Activated CD8-positive, alpha-beta memory T cell treated with anti-CD3 and anti-CD28 coated beads for 1 hour (primary cell): ENCODE measurements around the gene OR4F15.
"Not testable (repeated sequence)": the region's sequence is repeated elsewhere in the genome, so short reads cannot be mapped to it uniquely, and the experiment has no call there.

Experiments
- DNase-seq, 2 donors: peaks; one replicate each; pipeline ENCODE4 v3.0.0-alpha.2; 2020; ENCODE audit warnings: low read depth in 1 of 2; ENCODE audit errors: extremely low read depth in 1 of 2

The OR4F15 gene, protein sequence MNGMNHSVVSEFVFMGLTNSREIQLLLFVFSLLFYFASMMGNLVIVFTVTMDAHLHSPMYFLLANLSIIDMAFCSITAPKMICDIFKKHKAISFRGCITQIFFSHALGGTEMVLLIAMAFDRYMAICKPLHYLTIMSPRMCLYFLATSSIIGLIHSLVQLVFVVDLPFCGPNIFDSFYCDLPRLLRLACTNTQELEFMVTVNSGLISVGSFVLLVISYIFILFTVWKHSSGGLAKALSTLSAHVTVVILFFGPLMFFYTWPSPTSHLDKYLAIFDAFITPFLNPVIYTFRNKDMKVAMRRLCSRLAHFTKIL

DNA sequence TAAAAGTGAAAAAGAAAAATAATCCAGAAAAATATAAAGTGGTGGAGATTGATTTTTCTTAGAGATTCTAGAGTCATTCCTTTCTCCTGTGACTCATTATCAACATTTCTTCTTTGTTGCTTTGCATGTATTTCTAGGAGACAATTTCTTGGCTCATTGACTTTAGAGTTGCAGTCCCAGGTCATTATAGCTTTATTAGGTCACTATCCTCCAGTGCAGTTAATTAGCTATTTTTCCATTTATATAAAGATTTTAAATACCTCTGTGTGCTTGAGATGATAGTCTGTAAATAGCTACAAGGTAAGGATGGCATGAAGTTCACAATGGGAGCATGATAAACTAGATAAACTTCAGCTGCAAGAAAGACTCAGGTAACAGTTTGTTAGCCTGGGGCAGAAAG is at the start of gene OR4F15:
Gene OR4F15 (plus strand): TSS at position 301 of the 400 bp plus-strand sequence. CDS start 5,985 bp downstream, outside the sequence.
- DNase-seq, result no peak

DNA sequence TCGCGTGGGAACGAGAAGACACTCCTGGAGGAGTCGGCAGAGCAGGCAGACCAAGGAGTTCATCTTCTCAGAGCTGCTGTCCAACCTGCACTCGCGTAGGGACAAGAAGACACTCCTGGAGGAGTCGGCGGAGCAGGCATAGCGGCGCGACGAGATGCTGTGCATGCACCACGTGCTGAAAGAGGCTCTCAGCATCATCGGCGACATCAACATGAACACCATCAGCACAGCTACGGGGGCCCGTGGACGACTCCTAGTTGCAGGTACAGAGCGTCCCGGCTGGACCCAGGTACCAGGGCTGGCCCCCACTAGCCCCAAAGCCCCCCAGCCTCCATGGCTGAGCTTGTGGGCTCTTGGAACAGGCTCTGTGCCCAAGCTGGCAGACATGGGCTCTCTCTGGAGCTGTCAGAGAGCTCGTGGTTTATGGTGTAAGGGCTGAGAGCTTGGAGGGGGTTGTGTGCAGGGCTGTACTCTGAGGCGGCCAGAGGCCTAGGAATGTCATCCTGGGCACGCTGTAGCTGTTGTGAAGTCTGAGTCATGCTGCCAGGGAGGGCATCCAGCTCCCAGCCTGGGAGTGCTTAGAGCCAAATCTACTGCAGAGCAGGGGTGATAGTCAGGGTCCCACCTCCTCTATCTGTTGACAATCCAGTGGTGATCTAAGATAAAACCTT is 47.2 kb upstream of the OR4F15 start:
- not testable (repeated sequence) for DNase-seq

DNA sequence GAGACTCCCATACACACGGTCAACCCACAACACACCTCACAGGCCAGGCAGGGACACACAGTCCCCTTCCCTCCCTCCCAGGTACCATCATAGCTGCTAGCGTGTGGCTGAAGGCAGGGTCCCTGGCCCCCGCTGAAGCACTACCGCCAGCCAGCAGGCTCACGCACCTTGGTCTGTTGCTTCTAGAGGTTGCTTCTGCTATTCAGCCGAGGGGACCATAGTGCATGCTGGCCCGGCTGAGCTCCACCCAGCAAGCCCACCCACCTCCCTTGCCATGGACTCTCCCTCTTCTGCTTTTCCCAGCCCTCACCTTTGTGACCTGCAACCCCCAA is 46.7 kb upstream of the OR4F15 start:
- DNase-seq, result not testable (repeated sequence)

DNA sequence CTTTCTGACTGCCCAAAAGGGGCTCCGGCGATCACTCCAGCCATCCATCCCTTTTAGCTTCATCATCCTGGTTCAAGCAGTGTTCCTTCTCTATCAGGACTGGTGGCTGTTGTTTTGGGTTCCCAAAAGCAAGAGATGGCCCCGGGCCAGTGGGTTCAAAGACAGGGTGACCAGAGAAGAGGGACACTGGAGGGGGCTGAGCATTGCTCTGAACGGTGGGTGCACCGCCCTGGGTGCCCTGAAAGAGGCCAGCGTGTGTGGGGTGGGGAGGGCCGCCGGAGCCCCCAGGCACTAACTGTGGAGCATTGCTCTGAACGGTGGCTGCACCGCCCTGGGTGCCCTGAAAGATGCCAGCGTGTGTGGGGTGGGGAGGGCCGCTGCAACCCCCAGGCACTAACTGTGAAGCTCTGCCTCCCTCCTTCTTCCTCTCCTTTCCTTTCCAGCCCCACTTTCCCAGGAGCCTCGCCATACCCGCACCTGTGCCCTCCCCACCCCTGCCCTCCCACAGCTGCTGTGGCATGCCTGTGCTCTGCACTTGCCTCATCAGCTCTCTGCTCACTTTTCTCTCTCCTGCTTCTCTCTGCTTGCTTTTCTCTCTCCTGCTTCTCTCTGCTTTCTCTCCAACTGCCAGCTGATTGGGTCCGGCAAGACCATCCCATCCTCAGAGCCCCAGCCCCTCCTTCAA is 46.1 kb upstream of the OR4F15 start:
- no peak for DNase-seq

DNA sequence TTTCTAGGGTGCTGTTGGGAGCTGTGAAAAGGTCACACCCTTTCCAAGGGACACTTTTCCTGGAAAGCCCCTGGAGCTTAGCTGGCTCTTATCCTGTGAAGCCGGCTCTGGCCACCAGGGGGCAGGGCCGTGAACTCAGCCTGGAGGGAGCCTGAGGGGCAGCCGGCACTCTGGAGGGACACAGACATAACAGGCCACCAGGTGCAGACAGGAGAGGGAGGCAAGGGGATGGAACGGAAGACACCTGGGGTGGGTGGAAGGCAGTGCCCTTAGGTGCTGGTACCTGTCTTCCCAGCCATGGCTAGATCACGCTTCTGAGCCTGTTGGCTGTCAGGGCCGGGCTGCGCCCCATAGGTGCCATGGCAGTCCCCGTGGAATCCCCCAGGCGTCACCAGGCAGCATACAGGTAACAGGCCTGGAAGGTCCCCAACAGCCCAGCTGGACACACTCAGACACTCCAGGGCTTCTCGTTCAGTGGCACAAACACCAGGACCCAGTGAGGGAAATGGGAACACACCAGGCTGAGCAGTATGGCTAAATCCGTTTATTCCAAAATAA is 44.8 kb upstream of the OR4F15 start:
- not testable (repeated sequence) for DNase-seq

DNA sequence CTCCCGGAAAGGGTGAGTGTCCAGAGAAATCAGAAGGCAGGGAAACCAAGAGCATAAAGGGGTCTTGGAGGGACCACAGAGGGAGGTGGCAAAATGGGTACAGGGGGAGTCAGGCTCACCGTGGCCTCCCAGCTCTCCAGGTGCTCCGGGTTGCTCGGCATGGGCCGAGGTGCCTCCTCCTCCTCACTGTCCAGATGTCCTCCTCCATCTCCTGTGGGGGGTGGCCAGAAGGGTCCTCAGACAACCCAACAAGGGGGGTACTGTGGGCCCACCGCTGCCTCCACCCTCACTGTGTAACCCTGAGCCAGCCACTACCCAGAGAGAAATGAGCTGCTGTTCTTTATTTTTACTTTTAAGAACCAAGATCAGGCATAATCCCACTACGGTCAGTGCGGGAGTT is 39.1 kb upstream of the OR4F15 start:
- no peak for DNase-seq

DNA sequence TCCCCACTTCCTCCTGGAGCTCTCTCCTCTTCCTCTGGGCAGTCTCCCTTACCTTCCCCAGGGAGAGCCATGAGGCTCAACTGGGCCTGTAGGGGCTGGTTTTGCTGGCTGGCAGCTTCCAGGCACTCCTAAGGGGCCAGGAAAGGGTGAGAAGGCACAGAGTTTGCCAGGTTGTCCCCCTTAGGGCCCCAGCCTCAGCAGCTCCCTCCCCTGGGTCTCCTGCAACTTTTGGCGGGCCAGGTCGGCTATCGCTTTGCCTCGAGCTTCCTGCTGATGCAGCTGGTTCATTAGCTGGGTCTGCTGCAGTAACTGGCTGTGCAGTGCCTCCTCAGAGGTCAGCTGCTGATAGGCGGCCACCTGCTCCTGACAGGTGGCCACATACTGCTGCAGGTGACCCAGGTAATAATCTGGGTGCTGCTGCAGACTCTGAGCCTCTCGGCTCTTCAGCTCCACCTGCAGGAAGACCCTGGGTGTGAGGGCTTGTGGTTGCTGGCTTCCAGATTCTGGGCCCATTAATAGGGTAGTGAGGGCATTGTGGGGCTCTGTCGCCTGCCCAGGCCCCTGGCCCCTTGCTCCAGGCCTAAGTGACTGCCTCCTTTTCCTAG is 38.4 kb upstream of the OR4F15 start:
- no peak for DNase-seq

DNA sequence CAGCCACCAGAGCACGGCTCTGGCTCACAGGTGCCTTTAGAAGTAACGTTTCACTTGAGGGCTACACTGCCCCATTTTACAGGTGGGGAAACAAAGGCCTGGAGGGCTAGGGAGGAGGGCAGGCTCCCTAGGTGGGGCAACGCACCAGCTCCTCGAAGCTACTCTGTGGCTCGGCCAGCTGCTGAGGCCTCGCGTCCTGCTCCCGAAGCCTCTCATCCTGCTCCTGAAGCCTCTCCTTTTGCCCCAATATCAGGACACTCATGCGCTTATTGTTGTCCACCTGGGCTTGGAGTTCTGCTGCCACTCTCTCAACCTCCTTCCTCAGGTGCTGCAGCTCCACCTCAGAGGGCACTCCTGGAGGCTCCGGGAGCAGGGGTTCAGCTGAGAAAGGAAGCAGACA is 36.9 kb upstream of the OR4F15 start:
- DNase-seq, result no peak

DNA sequence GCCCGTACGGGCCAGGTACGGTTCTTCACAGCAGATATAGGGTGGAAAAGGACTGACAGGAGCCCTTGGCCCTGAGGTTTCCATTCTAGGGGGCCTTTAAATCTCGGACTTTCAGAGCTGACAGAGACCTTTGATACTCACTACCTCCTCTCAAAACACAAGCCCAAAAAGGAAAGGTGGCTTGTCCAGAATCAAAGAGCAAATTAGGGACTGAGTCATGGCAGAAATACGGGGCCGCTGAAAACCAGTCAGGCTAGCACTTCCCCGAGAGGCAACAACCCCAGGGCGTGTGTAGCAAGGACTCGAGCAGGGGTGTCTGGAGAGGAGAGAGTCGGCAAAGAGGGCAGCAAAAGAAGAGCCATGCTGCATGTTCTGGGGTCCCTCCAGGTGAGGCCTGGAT is 33.4 kb upstream of the OR4F15 start:
- DNase-seq, result not testable (repeated sequence)

DNA sequence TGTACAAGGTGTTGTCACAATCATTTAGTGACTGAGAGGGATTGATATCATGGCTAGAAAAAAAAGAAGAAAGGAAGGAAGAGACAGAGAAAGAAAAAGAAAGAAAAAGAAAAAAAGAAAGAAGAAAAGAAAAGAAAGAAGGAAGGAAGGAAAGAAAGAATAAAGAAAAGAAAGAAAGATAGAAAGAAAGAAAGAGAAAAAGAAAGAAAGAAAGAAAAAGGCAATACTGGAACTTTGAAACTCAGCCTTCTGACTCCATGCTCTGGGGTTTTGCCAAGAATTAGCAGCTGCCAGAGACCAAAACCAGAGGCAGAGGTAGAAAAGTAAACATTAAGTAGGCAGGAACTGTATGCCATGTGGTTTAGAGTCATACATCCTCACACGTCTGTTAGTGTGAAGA is 31.8 kb upstream of the OR4F15 start:
- DNase-seq, result not testable (repeated sequence)

DNA sequence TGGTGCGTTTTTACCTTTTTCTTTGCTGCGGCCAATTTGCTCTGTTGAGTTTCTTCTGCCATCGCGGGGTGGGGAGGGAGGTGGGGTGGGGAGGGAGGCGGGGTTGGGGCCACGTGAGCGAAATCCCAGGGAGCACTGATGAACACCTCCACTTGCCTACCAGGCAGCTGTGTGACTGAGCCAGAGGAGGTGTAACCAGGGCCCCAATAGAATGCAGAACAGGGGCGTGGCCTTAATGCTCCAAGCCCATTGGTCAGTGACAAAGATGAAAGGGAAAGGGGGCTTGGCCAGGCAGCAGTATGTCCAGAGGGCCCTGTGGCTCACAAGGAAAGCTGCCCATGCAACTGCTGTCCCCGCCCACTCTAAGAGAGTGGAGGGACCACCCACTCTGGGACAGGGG is 30.1 kb upstream of the OR4F15 start:
- DNase-seq, result no peak

DNA sequence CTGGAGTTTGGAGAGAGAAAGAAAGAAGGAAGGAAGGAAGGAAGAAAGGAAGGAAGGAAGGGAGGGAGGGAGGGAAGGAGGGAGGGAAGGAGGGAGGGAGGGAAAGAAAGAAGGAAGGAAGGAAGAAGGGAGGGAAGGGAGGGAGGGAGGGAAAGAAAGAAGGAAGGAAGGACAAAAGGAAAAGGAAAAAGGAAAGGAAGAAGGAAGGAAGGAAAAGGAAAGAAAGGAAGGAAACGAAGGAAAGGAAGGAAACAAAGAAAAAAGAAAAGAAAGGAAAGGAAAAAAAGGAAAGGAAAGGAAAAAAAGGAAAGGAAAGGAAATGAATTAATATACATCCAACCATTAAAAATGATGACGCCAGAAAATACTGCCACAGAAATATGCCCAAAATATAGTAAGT is 27.4 kb upstream of the OR4F15 start:
- DNase-seq, result no peak

DNA sequence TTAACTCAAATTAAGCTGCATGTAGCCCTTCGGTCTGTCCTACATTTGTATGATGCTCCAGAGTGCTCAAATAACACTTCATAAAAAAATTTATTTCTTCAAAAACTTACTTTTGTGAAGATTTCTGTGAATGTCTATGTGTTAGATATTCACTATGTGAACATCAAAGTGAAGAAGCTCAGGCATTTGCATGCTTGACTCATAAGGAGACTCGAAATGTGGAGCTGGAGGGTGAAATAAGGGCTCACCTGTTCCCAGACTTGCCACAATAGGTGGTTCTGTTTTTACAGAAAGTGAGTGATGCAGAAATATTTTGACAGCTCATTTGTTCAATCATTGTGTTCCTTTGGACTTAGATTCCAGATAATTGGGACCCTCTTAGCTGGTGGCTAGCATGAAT is 25.6 kb upstream of the OR4F15 start:
- DNase-seq, result not testable (repeated sequence)

DNA sequence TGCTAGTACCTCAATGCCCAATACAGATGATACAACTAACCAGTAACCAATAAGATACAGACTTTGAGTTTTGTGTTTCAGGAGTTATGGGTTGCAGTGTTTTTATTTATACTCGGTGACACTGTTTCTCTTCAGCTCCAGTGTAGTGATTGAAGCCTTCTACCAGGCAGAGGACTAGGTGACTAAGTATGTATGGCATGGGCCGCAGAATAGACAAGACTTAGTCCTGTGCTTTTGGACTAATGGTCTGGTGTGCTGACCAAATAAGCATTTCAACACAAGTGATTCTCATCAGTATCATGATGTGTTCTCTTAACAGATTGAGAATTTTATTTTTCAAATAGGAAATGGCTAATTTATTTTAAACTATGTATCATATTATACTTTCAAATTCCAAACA is 24.0 kb upstream of the OR4F15 start:
- DNase-seq, result not testable (repeated sequence)

DNA sequence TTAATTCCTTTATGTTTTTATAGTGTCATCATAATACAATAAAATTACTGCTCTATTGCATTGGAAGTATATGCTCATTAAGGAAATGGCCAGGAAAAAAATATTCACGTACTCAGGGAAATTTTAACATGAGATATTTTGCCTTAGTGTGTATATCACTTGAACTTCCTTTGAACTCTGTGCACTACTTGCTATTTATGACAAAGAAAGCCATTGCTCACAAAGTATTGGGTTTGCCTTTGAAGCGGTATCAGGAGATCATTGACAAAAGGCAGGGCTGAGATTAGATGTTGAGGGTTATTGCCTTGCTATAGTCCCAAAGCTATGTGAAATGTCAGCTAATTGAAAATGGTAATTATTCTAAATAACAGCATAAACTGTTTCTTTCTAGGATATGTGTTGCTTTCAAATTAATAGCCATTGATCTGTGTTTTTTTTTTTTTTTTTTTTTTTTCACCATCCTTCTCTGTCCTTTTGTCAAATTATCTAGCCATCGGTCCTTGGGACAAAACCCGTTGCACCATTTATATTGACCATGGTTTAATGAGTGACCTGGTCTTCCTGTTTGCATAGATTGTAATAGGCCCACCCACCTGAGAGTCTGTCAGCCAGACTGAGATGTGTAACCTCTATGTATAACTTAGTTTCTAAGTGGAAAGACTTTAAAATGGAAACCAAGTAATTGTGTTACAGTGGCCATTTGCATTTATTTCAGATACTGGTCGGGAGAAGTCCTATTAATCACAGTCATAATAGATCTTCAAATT is 23.3 kb upstream of the OR4F15 start:
- not testable (repeated sequence) for DNase-seq

DNA sequence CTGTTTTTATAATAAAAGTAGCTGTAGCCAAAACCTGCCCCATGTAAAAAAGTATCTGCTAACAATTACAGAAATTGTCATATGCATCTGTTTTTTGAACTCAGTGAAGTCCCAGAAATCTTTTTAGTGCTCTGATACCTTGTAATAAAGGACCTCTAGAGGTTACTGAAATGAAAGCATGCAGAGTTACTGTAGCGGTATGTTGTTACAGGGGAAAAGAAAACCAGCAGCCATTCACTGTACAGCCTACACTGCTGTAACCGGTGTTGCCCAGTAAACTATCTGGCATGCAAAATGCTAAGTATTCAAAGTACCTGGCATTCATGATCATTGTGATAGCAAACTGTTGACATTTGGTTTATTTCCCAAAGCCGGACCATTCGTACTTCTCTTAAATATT is 21.3 kb upstream of the OR4F15 start:
- DNase-seq, result not testable (repeated sequence)

DNA sequence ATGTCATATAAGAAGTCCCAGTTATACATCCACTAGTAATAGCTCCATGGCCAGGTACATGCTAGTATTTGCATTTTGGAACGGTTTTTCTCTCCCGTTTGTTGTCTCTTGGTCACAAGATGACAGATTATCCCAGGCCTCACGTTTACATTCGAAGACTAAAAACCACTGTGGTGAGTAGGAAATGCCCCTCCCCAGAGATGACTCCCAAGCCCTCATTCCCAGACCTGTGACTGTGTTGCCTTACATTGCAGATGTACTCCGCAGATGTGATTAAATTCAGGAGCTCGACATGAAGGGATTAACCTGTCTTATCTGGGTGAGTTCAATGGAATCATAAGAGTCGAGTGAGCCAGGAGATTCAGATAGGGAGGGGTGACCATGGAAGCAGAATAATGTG is 18.0 kb upstream of the OR4F15 start:
- not testable (repeated sequence) for DNase-seq

DNA sequence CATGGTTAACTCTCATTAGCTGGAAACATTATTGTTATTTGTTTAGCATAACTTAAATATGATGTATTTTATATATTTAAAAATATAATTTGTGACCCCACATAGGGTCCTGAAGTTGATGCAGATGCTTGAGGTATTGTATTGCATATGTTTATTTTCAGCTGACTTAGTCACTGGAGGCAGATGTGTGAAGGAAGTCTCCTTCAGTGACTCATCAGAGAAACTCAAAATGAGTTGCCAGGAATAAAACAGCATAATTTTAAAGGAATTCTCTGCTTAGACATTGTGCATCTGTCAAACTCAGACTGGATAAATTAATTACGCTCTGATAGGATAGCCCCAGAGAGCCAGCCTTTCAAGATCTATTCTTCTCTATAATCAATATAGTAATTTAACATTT is 16.5 kb upstream of the OR4F15 start:
- DNase-seq, result no peak

DNA sequence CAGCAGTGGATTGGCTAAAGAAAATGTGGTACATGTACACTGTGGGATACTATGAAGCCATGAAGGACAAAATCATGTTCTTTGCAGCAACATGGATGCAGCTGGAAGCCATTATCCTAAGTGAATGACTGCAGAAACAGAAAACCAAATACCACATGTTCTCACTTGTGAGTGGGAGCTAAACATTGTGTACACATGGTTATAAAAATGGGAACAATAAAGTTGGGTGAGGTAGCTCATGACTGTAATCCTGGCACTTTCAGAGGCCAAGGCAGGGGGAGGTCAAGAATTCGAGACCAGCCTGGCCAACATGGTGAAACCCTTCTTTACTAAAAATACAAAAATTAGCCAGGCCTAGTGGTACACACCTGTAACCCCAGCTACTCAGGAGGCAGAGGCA is 12.3 kb upstream of the OR4F15 start:
- no peak for DNase-seq

DNA sequence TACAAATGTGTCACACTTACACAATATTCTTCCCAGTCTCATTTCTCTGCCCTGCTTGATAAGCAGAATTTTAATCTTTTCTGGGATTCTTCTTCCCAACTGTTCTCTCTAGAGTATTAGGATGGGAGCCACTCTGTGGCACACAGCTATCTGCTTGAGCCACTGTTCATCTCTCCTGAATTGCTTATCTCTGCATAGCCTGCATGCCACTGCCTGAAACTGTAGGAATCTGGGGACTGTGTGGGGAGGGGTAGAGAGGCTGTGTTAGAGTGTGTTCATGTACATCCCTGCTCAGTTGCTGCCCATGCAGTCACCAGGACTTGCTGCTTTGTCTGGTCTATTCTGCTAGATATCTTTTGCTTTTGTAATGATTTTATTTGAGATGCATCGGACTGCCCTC is 11.0 kb upstream of the OR4F15 start:
- DNase-seq, result no peak

DNA sequence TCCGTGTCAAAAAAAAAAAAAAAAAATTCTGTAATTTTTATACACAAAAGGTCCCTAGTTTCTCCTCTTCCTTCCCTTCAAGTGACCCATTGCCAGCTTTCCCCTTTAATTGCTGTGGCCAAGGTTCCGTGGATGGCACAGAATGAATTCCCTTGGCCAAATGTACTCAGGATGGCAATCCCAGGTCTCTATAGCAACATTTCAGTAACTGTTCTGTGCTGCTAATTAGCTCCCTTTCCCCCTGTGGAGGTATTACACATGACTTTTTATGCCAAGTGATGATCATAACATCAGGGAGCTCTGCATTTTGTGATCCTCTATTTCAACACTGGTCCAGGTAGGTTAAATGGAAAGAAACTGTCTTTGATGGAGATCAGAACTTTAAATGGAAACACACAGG is 8.8 kb upstream of the OR4F15 start, which contains the start of gene OR4F6:
Gene OR4F6 (plus strand): TSS at position 301 of the 400 bp plus-strand sequence. CDS start 2,211 bp downstream, outside the sequence.
- no peak for DNase-seq
